SK-N-SH treated with all-trans-retinoic acid at 6 μM for 48 hours (cell line): ENCODE measurements around the gene ZYG11A.

Experiments used
- ATAC-seq: fragments of 200-7000 bp; cut with Tn5 transposase; 3 replicates; pipeline ENCODE4 v1.9.1; 2020; ENCODE audit warnings: mild to moderate bottlenecking, moderate library complexity
- ARNTL ChIP-seq: fragments of 450-650 bp; formaldehyde crosslinking; IDR thresholded peaks from 2 replicates; pipeline ENCODE4 v1.5.0; 2020; ENCODE audit warnings: low read depth, mild to moderate bottlenecking, moderate library complexity, borderline replicate concordance
- BACH2 ChIP-seq: fragments of 250-450 bp; sonication (Bioruptor Pico); IDR thresholded peaks from 2 replicates; pipeline ENCODE4 v1.9.0; 2021; ENCODE audit warnings: mild to moderate bottlenecking, borderline replicate concordance
- CSRNP3 ChIP-seq: fragments of 250-450 bp; sonication (Bioruptor Pico); IDR thresholded peaks from 2 replicates; pipeline ENCODE4 v1.5.1; 2021; ENCODE audit warnings: mild to moderate bottlenecking, moderate library complexity
- ESRRG ChIP-seq: fragments of 250-450 bp; sonication (Bioruptor Pico); IDR thresholded peaks from 2 replicates; pipeline ENCODE4 v1.6.1; 2021; ENCODE audit warnings: mild to moderate bottlenecking
- GLIS3 ChIP-seq: fragments of 250-450 bp; sonication (Bioruptor Pico); IDR thresholded peaks from 2 replicates; pipeline ENCODE4 v1.5.0; 2020; ENCODE audit warnings: mild to moderate bottlenecking, moderate library complexity
- OSR1 ChIP-seq: fragments of 250-450 bp; sonication (Bioruptor Pico); IDR thresholded peaks from 2 replicates; pipeline ENCODE4 v1.8.0; 2022; ENCODE audit warnings: moderate library complexity, mild to moderate bottlenecking, inconsistent platforms
- PPARA ChIP-seq: fragments of 250-450 bp; sonication (Bioruptor Pico); IDR thresholded peaks from 2 replicates; pipeline ENCODE4 v1.5.0; 2020; ENCODE audit warnings: mild to moderate bottlenecking, borderline replicate concordance
- SNAI2 ChIP-seq: fragments of 250-450 bp; sonication (Bioruptor Pico); IDR thresholded peaks from 2 replicates; pipeline ENCODE4 v1.5.0; 2020; ENCODE audit warnings: mild to moderate bottlenecking, moderate library complexity
- TCF4 ChIP-seq: fragments of 250-450 bp; sonication (Bioruptor Pico); IDR thresholded peaks from 2 replicates; pipeline ENCODE4 v1.8.0; 2021; ENCODE audit warnings: mild to moderate bottlenecking, moderate library complexity, borderline replicate concordance
- TOX ChIP-seq: fragments of 250-450 bp; sonication (Bioruptor Pico); IDR thresholded peaks from 2 replicates; pipeline ENCODE4 v1.8.0; 2021; ENCODE audit warnings: mild to moderate bottlenecking, moderate library complexity, borderline replicate concordance
- ZC3H10 ChIP-seq: fragments of 250-450 bp; sonication (Bioruptor Pico); IDR thresholded peaks from 2 replicates; pipeline ENCODE4 v1.5.1; 2021; ENCODE audit warnings: mild to moderate bottlenecking, moderate library complexity
- ZFP30 ChIP-seq: fragments of 450-650 bp; formaldehyde crosslinking; IDR thresholded peaks from 2 replicates; pipeline ENCODE4 v1.5.0; 2022; ENCODE audit warnings: mild to moderate bottlenecking, moderate library complexity
- ZNF565 ChIP-seq: fragments of 450-650 bp; formaldehyde crosslinking; conservative IDR thresholded peaks from 2 replicates; pipeline ENCODE4 v1.5.0; 2020; ENCODE audit warnings: low read depth, mild to moderate bottlenecking, moderate library complexity
- ZNF70 ChIP-seq: fragments of 450-650 bp; formaldehyde crosslinking; IDR thresholded peaks from 2 replicates; pipeline ENCODE4 v1.5.0; 2020; ENCODE audit warnings: mild to moderate bottlenecking, moderate library complexity
- TF ChIP-seq, protein P1 (sequence below): fragments of 250-450 bp; sonication (Bioruptor Pico); IDR thresholded peaks from 2 replicates; pipeline ENCODE4 v1.5.0; 2020; ENCODE audit warnings: mild to moderate bottlenecking, moderate library complexity
- TF ChIP-seq, protein P2 (sequence below): fragments of 250-450 bp; sonication (Bioruptor Pico); IDR thresholded peaks from 2 replicates; pipeline ENCODE4 v1.8.0; 2020; ENCODE audit warnings: mild to moderate bottlenecking, moderate library complexity, borderline replicate concordance
- TF ChIP-seq, protein P3 (sequence below): fragments of 250-450 bp; sonication (Bioruptor Pico); IDR thresholded peaks from 2 replicates; pipeline ENCODE4 v1.5.1; 2020; ENCODE audit warnings: low read depth, mild to moderate bottlenecking, moderate library complexity

Gene ZYG11A

GRCh38 chr1:52880206-52880605, 37.6 kb downstream of the ZYG11A start:
- no peak for ATAC-seq
- TF ChIP-seq BACH2 (CRISPR knock-in tag) (no peak), ZC3H10 (no peak)
- TF ChIP-seq, protein P1, sequence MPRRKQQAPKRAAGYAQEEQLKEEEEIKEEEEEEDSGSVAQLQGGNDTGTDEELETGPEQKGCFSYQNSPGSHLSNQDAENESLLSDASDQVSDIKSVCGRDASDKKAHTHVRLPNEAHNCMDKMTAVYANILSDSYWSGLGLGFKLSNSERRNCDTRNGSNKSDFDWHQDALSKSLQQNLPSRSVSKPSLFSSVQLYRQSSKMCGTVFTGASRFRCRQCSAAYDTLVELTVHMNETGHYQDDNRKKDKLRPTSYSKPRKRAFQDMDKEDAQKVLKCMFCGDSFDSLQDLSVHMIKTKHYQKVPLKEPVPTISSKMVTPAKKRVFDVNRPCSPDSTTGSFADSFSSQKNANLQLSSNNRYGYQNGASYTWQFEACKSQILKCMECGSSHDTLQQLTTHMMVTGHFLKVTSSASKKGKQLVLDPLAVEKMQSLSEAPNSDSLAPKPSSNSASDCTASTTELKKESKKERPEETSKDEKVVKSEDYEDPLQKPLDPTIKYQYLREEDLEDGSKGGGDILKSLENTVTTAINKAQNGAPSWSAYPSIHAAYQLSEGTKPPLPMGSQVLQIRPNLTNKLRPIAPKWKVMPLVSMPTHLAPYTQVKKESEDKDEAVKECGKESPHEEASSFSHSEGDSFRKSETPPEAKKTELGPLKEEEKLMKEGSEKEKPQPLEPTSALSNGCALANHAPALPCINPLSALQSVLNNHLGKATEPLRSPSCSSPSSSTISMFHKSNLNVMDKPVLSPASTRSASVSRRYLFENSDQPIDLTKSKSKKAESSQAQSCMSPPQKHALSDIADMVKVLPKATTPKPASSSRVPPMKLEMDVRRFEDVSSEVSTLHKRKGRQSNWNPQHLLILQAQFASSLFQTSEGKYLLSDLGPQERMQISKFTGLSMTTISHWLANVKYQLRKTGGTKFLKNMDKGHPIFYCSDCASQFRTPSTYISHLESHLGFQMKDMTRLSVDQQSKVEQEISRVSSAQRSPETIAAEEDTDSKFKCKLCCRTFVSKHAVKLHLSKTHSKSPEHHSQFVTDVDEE = no peak
- TF ChIP-seq, all 23 proteins: peak for 0

GRCh38 chr1:52887483-52887882, 44.9 kb downstream of the ZYG11A start:
- no peak for ATAC-seq
- TF ChIP-seq ARNTL (CRISPR knock-in tag) (no peak), ZNF70 (CRISPR knock-in tag) (no peak), ZNF565 (CRISPR knock-in tag) (no peak)
- TF ChIP-seq, protein P2, sequence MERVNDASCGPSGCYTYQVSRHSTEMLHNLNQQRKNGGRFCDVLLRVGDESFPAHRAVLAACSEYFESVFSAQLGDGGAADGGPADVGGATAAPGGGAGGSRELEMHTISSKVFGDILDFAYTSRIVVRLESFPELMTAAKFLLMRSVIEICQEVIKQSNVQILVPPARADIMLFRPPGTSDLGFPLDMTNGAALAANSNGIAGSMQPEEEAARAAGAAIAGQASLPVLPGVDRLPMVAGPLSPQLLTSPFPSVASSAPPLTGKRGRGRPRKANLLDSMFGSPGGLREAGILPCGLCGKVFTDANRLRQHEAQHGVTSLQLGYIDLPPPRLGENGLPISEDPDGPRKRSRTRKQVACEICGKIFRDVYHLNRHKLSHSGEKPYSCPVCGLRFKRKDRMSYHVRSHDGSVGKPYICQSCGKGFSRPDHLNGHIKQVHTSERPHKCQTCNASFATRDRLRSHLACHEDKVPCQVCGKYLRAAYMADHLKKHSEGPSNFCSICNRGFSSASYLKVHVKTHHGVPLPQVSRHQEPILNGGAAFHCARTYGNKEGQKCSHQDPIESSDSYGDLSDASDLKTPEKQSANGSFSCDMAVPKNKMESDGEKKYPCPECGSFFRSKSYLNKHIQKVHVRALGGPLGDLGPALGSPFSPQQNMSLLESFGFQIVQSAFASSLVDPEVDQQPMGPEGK (CRISPR knock-in tag) = no peak
- TF ChIP-seq, all 23 proteins: peak for 0

GRCh38 chr1:52892424-52893215, 50.1 kb downstream of the ZYG11A start:
- TF ChIP-seq OSR1 (no peak), PPARA (CRISPR knock-in tag) (no peak), ZC3H10 (no peak), SNAI2 (CRISPR knock-in tag) (no peak), CSRNP3 (CRISPR knock-in tag) (no peak), ZNF70 (CRISPR knock-in tag) (no peak), GLIS3 (no peak), ZNF565 (CRISPR knock-in tag) (no peak), TOX (CRISPR knock-in tag) (no peak)
- TF ChIP-seq, protein P3, sequence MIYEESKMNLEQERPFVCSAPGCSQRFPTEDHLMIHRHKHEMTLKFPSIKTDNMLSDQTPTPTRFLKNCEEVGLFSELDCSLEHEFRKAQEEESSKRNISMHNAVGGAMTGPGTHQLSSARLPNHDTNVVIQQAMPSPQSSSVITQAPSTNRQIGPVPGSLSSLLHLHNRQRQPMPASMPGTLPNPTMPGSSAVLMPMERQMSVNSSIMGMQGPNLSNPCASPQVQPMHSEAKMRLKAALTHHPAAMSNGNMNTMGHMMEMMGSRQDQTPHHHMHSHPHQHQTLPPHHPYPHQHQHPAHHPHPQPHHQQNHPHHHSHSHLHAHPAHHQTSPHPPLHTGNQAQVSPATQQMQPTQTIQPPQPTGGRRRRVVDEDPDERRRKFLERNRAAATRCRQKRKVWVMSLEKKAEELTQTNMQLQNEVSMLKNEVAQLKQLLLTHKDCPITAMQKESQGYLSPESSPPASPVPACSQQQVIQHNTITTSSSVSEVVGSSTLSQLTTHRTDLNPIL (CRISPR knock-in tag) = no peak
- ATAC-seq = no peak

- no peak for ATAC-seq
- TF ChIP-seq, protein P1 = no peak
- no peak for TF ChIP-seq ZNF70 (CRISPR knock-in tag)
- TF ChIP-seq TOX (CRISPR knock-in tag) = no peak
- TF ChIP-seq, protein P2 (CRISPR knock-in tag) = no peak
- no peak for TF ChIP-seq OSR1
- TF ChIP-seq ZFP30 (CRISPR knock-in tag) = no peak
- TF ChIP-seq ESRRG (CRISPR knock-in tag) = no peak
- no peak for TF ChIP-seq TCF4 (CRISPR knock-in tag)
- no peak for TF ChIP-seq ARNTL (CRISPR knock-in tag)
Measured at GRCh38 chr1:52899445-52899894, 56.9 kb downstream of the ZYG11A start.
